GM21515 (cell line): Measurements from ENCODE around the gene MRGPRE.

Experiments
- ATAC-seq: cut with Tn5 transposase; IDR thresholded peaks from one replicate; pipeline ENCODE4 v1.9.1; 2021; ENCODE audit not compliant: unreplicated experiment

The MRGPRE gene

DNA sequence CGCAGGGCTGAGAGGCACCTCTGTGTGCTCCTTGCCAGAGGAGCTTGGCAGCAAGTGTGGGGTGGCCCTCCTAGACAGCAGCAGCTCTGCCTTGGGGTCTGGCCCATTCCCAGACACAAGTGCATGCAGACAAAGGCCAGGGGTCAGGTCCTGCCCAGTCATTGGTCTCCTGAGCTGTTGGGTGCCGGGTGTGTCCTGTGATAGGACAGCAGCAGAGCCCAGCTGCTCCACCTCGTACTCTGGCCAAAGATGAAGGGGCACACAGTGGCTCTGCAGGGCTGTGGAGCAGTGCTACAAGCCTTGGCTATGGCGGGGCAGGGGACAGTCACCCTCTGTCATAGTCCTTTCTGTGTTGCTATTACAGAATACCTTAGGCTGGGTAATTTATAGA is 49.8 kb downstream of the MRGPRE start:
- ATAC-seq: no peak

DNA sequence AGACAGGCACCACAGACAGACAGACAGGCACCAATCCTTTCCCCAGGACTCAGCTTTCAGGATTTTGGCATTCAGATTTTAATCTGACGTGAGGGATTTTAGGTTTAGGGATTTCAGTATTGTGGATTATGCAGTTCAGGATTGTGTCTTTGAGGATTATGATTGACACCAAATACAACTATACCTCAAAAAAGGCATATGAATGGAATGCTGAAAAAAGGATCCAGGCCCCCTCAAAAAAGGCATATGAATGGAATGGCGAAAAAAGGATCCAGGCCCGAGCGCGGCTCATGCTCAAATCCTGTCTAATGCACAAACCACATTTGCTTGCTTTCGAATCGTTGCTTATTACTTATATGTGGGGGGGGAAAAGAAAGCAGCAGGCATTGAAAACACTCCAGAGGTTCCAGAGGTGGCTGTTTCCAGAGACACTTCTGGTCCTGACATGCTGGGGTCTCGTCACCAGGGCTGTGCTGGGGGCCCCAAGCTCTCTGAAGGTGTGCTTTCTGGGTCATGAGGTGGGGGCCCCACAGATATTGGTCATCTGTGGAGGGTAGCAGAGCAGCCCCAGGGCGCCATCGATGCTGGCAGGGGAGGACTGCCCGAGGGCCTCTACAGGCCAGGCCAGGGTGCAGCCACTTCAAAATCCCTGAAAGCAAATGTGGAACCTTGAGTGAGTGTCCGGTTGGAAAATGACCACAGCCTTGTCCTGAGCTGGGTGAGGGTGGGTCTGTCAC is 50.3 kb downstream of the MRGPRE start:
- ATAC-seq: no peak

DNA sequence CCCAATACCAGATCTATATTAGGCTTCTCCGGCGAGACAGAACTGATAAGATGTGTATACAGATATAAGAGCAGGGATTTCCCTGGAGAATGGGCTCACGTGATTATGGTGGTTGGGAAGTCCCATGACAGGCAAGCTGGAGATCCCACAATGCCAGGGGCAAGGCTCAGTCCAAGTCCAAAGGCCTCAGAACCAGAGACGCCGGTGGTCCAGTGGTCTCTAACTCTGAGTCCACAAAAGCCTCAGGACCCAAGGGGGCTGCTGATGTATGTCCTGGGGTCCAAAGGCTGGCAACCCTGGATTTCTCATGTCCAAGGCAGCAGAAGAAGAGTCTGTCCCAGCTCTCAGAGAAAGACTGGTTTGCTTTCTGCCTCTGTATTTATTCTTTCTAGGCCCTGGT is 51.3 kb downstream of the MRGPRE start:
- no peak for ATAC-seq

DNA sequence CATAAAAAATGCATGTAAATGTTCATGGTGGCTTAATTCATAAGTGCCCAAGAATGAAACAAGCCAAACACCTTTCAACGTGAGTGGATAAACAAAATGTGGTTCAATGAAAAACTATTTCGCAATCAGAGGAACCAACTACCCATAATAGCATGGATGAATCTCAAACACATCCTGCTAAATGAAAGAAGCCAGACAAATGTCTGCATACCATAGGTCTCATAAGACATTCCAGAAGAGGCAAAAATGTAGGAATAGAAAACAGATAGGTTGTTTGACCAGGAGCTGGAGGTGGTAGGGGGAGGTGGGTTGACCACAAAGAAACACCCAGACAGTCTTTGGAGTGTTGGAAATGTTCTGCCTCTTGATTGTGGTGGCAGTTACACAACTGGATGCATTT is 53.9 kb downstream of the MRGPRE start:
- ATAC-seq: no peak

DNA sequence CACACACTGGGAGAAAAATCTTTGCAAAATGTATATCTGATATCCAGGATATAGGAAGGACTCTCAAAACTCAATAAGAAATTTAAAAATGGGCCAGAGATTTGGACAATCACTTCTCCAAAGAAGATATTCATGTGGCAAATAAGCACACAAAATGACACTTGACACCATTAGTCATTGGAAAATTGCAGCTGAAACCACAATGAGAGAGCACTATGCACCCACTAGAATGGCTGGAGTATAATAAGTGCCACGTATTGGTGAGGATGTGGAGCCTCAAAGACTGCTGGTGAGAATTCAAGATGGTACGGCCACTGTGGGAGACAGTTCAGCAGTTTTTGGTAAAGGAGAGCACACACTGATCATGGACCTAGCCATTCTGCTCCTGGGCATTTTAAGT is 54.3 kb downstream of the MRGPRE start:
- ATAC-seq: no peak
